Astrocyte of the spinal cord (primary cell): ENCODE data around the gene LIX1L.
A peak's percentile ranks its signal among the peaks of the same experiment; 100 is the strongest.

ENCODE experiments used
- DNase-seq: peaks from one replicate; pipeline ENCODE4 v3.0.0; 2011; ENCODE audit warnings: low read depth, low spot score
- H3K4me3 ChIP-seq: 2 replicates; pipeline ENCODE4 v1.5.1; 2011; ENCODE audit warnings: low read depth, mild to moderate bottlenecking, low read length, moderate library complexity
- in situ Hi-C: cut with HindIII; loops from 2 replicates; pipeline ENCODE4 v1.10.0; 2017; ENCODE audit warnings: low sequenced_read_pairs
- TF ChIP-seq, protein P1 (sequence below): IDR thresholded peaks from 2 replicates; pipeline ENCODE4 v1.5.1; 2012; ENCODE audit warnings: low read depth, mild to moderate bottlenecking, low read length, inconsistent platforms

Gene LIX1L

GRCh38 chr1:145991735-145992412 is 34.1 kb upstream of the LIX1L start:
- in situ Hi-C loops = no loop called here
- no peak overlapping the region for H3K4me3 ChIP-seq
- no peak for DNase-seq
- TF ChIP-seq, protein P1, sequence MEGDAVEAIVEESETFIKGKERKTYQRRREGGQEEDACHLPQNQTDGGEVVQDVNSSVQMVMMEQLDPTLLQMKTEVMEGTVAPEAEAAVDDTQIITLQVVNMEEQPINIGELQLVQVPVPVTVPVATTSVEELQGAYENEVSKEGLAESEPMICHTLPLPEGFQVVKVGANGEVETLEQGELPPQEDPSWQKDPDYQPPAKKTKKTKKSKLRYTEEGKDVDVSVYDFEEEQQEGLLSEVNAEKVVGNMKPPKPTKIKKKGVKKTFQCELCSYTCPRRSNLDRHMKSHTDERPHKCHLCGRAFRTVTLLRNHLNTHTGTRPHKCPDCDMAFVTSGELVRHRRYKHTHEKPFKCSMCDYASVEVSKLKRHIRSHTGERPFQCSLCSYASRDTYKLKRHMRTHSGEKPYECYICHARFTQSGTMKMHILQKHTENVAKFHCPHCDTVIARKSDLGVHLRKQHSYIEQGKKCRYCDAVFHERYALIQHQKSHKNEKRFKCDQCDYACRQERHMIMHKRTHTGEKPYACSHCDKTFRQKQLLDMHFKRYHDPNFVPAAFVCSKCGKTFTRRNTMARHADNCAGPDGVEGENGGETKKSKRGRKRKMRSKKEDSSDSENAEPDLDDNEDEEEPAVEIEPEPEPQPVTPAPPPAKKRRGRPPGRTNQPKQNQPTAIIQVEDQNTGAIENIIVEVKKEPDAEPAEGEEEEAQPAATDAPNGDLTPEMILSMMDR = no peak

DNA sequence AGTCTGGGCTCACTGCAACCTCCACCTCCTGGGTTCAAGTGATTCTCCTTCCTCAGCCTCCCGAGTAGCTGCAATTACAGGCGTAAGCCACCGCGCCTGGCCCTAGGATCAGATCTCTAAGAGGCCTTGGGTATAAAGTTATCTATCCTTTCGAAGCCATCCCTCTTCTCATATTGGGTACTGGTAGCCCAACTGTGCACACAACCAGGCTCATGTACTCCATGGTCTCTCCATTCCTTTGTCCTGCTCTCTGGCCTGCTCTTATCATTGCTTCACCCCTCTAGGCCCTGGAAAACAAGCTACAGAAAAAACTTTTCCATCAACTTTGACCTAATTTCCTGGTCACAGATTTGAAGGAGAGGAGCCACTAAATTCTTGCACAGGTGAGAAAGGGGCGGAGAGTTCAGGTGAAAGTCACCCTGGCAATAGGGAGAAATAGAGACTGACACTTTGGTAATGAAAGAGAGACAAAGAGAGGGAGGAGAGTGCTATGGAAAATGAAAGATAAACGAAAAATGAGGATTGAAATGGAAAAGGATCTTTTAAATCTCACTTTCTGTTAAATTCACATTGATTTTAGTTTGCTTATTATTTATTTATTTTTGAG is 32.5 kb upstream of the LIX1L start:
- TF ChIP-seq, protein P1 = no peak
- in situ Hi-C loops = no loop called here
- no peak overlapping the region for H3K4me3 ChIP-seq
- no peak for DNase-seq

- TF ChIP-seq, protein P1 = no peak
- in situ Hi-C loops = no loop called here
- no peak overlapping the region for H3K4me3 ChIP-seq
- DNase-seq = no peak
Observed at GRCh38 chr1:145988773-145989172, 31.0 kb upstream of the LIX1L start.

- TF ChIP-seq, protein P1 = no peak
- DNase-seq = no peak
- in situ Hi-C loops = no loop called here
- H3K4me3 ChIP-seq = no peak overlapping the region
Observed at GRCh38 chr1:145987926-145988325, 30.1 kb upstream of the LIX1L start.

- in situ Hi-C loops = no loop called here
- TF ChIP-seq, protein P1 = no peak
- no peak for DNase-seq
- H3K4me3 ChIP-seq = no peak overlapping the region
Observed at GRCh38 chr1:145986551-145986950, 28.7 kb upstream of the LIX1L start.

- in situ Hi-C loops = no loop called here
- peak; percentile 55 for DNase-seq
- TF ChIP-seq, protein P1 = no peak
- no peak overlapping the region for H3K4me3 ChIP-seq
Observed at GRCh38 chr1:145985502-145986439, 28.0 kb upstream of the LIX1L start.
